Loucy (cell line): ENCODE results near the gene CFAP97.

Source experiments
- EZH2phosphoT487 ChIP-seq: fragments of 200-600 bp; IDR thresholded peaks from 2 replicates; pipeline ENCODE4 v1.6.1; 2018; ENCODE audit warnings: antibody characterized with exemption, mild to moderate bottlenecking, moderate library complexity, borderline replicate concordance
- TF ChIP-seq, protein P1 (sequence below): fragments of 200-600 bp; sonication (generic); conservative IDR thresholded peaks from 2 replicates; pipeline ENCODE4 v1.5.1; 2014; ENCODE audit warnings: mild to moderate bottlenecking, antibody characterized with exemption, low read length

- TF ChIP-seq, protein P1, sequence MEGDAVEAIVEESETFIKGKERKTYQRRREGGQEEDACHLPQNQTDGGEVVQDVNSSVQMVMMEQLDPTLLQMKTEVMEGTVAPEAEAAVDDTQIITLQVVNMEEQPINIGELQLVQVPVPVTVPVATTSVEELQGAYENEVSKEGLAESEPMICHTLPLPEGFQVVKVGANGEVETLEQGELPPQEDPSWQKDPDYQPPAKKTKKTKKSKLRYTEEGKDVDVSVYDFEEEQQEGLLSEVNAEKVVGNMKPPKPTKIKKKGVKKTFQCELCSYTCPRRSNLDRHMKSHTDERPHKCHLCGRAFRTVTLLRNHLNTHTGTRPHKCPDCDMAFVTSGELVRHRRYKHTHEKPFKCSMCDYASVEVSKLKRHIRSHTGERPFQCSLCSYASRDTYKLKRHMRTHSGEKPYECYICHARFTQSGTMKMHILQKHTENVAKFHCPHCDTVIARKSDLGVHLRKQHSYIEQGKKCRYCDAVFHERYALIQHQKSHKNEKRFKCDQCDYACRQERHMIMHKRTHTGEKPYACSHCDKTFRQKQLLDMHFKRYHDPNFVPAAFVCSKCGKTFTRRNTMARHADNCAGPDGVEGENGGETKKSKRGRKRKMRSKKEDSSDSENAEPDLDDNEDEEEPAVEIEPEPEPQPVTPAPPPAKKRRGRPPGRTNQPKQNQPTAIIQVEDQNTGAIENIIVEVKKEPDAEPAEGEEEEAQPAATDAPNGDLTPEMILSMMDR: no peak
- TF ChIP-seq EZH2phosphoT487: no peak
Measured at GRCh38 chr4:185149392-185149791, 54.4 kb downstream of the CFAP97 start.
